Endometrial microvascular endothelial cells (primary cell): ENCODE measurements around the gene INPPL1. TPM values are rescaled to one million over a fixed set of nuclear protein-coding genes. Genes with fewer than 3 reads are reported as not detected.
"Not testable (repeated sequence)": the region's sequence is repeated elsewhere in the genome, so short reads cannot be mapped to it uniquely, and the experiment has no call there.

Experiments
- in situ Hi-C: cut with HindIII; loops from 2 replicates; pipeline ENCODE4 v1.10.0; 2017; ENCODE audit warnings: low sequenced_read_pairs, low pct_unique_long_range_greater_than_20kb; ENCODE audit errors: inconsistent ontology term
- total RNA-seq: library from RNA; depleted of rRNA; stranded (reverse); fragments of >200 nt; gene quantifications from one replicate; pipeline ENCODE4 v1.2.3, GENCODE V29; 2015; ENCODE audit errors: inconsistent ontology term

INPPL1 gene
- total RNA-seq, 1 donor from 2014 or later = 45.4 TPM

- in situ Hi-C loops = not testable (repeated sequence)
These were observed 17.8 kb upstream of the INPPL1 start for GRCh38 chr11:72206794-72207193.

GRCh38 chr11:72208281-72208680, 16.3 kb upstream of the INPPL1 start:
- in situ Hi-C loops = no loop called here

GRCh38 chr11:72209101-72209500, 15.5 kb upstream of the INPPL1 start:
- in situ Hi-C loops = no loop called here

DNA sequence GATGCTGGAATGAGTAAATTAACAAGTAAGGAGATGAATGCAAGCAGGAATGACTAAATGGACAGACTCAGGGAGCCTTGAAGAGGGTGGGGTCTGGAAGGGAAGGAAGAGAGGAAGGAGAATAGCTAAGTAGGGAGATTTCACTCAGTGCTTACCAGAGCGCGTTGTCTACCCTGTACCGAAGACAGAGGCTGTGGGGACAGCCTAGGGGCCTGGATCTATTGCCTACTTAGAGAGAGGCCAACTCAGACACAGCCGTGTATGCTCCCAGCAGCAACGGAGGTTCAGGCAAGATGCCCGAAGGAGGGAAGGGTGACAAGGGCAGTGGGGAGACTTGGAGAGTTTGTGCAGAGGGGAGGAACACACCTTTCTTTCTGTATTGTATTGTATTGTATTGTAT, 7.9 kb upstream of the INPPL1 start, which contains the start of gene FOLR2:
TSS of gene FOLR2 (plus strand) at position 157 of the 400 bp plus-strand sequence. CDS start 1,791 bp downstream, outside the sequence.
- in situ Hi-C loops = no loop called here

DNA sequence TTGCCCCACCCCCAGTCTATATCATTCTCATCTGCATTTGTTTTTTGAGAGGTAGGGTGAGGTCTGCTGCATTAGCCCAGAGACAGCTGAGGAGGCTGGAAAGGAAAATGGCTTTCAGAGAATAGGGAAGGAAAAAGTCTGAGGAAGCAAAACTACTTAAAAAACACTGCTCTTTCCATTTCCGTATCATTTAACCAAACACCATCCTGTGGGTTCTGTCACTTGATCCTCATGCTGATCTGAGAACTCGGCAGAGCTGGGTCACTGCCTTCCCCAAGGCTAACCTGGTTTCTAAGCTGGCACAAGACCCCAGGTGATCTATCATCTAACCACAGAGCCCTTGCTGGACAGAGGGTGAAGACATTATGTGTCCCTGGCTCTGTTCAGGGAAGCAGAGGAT, 6.7 kb upstream of the INPPL1 start:
- in situ Hi-C loops = no loop called here

GRCh38 chr11:72218251-72218745, 6.3 kb upstream of the INPPL1 start:
- in situ Hi-C loops = no loop called here

DNA sequence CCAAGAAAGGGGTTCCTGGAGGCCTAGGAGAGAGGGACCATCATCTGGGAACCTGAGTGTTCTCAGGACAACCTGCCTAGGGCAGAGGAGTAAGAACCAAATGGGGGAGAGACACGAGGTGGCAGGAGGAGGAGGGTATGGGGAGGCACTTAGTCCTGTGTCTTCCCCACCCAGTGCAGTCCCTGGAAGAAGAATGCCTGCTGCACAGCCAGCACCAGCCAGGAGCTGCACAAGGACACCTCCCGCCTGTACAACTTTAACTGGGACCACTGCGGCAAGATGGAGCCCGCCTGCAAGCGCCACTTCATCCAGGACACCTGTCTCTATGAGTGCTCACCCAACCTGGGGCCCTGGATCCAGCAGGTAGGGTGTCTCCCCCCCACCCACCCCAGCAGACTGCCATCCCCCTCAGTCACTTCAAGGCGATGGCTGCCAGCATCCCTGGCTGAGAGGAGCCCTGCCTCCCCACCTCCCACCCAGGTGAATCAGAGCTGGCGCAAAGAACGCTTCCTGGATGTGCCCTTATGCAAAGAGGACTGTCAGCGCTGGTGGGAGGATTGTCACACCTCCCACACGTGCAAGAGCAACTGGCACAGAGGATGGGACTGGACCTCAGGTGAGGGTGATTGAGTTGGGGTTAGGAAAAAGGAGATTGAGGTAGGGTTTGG, 3.7 kb upstream of the INPPL1 start:
- in situ Hi-C loops = no loop called here

DNA sequence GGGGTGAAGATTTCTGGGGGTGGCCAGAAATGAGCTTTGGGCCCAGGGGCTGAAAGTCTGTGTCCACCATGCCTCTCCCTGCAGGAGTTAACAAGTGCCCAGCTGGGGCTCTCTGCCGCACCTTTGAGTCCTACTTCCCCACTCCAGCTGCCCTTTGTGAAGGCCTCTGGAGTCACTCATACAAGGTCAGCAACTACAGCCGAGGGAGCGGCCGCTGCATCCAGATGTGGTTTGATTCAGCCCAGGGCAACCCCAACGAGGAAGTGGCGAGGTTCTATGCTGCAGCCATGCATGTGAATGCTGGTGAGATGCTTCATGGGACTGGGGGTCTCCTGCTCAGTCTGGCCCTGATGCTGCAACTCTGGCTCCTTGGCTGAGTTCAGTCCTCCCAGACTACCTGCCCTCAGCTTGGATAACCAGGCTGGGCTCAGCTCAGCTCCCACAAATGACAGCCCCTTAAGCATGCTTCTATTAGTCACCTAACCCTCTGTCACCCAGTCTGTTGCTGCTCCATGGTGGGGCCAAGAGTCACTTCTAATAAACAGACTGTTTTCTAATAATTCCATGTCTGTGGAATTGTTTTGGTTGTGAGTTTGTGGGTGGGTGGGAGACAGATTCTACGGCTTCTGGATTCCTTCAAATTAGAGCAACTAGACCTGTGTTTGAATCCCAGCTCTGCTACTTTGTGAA, 3.0 kb upstream of the INPPL1 start:
- in situ Hi-C loops = no loop called here

- in situ Hi-C loops = no loop called here
These were observed 2.3 kb upstream of the INPPL1 start for GRCh38 chr11:72222106-72222891.

DNA sequence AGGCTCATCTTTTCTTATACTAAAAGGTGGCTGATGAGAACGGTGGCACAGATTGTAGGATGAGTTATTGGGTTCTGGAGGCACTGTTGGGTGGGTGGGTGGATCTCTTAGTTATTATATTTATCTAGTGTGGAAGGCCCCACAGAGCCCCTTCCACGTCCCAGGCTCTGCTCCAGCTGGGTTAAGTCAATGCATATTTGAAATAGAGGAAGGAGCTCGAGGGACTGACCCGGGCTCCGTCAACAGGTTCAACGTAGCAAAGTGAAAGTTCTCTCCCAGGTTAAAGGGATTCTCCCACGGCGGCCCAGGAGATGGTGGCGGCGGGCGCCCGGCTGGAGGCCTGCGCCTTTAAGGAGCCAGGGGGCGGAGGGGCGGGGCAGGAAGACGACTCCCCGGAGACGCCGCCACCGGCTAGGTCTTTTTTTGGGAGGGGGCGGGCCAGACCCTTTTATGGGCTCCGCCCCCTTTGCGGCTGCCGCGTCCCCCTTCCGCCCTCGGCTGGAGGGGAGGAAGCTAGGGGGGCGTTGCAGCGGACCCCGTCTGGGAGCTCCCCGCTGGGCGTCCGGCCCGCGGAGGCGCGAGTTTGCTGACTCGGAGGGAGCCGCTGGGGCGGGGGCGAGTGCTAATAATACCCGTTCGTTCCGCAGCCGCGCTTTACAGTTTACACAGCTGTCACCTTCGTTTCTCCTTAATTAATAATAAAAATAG, 1.5 kb upstream of the INPPL1 start:
- in situ Hi-C loops = no loop called here

- in situ Hi-C loops = no loop called here
These were observed 678 bp upstream of the INPPL1 start for GRCh38 chr11:72223615-72224563.

DNA sequence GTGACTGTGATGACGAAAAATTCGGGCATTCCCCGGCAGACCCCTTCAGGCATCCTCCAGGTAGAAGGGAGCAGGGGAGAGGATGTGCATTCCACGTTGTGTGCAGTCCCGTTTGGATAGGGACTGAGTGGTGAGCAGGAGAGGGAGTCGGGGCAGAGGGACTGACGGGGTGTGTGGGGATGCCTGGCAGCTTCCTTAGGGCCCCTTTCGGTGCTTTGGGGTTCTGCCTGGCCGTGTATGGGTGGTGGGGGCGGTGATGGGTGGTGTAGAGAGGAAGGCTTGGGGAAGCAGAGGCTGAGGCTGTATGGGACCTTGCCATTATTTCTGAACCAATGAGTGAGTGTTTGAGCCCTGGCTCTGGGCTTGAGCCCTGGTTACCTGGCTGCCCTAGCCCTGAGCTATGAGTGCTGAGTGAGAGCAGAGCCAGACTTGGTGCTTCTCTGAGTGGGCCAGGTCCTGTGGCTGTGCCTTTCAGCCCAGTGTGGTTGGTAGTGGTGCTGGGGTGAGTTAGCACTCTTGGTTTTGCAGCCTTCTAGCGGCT, 914 bp downstream of the INPPL1 start:
- in situ Hi-C loops = no loop called here

DNA sequence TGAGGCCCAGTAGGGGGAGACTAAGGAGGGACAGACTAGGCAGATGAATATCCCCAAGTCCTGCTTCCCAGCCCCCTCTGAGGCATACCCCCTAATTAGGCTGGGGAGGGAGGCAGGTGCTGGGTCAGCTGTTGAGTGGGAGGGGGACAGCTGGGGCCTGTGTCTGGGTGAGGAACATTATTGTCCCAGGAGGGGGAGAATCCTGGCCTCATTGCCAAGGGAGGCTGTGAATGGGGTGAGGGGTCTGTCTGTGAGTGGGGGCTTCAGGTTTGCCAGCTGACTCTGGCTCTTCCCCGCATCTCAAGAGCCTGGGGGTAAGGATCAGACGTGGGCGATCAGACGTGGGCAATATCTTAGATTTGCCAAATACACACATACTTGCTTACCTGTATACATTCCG, 2.1 kb downstream of the INPPL1 start:
- in situ Hi-C loops = no loop called here

GRCh38 chr11:72227316-72228228, 3.0 kb downstream of the INPPL1 start:
- in situ Hi-C loops = no loop called here

GRCh38 chr11:72228229-72228843, 3.8 kb downstream of the INPPL1 start:
- in situ Hi-C loops = no loop called here

DNA sequence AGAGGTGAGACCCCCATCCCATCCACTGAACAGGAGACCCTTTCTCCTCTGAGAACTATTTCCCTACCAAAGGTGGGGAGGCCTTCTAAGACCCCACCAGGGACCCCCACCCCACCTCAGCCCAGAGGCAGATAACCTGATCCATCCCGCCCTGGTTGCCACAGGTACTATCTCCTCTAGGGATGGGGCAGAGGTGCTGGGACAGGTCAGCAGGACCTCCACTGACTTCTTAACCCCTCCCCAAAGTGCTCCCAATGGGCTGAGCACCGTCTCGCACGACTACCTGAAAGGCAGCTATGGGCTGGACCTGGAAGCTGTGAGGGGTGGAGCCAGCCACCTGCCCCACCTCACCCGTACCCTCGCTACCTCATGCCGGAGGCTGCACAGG, 4.3 kb downstream of the INPPL1 start:
- in situ Hi-C loops = no loop called here
